Activated T-cell treated with anti-CD3 and anti-CD28 coated beads for 1 hour (primary cell): ENCODE data around the gene LCNL1.

ENCODE experiments used
- DNase-seq: peaks from one replicate; pipeline ENCODE4 v3.0.0-alpha.2; 2020; ENCODE audit warnings: low read depth

The LCNL1 gene

GRCh38 chr9:136947028-136947891 lies 35.5 kb upstream of the LCNL1 start:
- DNase-seq = no peak

GRCh38 chr9:136947955-136948510 lies 34.8 kb upstream of the LCNL1 start:
- DNase-seq = no peak

- DNase-seq = no peak
These were observed 33.5 kb upstream of the LCNL1 start for GRCh38 chr9:136949239-136949816.

- peak; percentile 95 for DNase-seq
These were observed 32.8 kb upstream of the LCNL1 start for GRCh38 chr9:136949817-136950655.

GRCh38 chr9:136950656-136951276 lies 32.0 kb upstream of the LCNL1 start:
- DNase-seq = no peak

GRCh38 chr9:136951541-136952320 lies 31.1 kb upstream of the LCNL1 start, which contains the start of gene LCN12:
Gene LCN12 (plus strand): TSS chr9:136952273. CDS start chr9:136952328, 55 bp downstream.
- no peak for DNase-seq

- no peak for DNase-seq
These were observed 30.4 kb upstream of the LCNL1 start for GRCh38 chr9:136952321-136952850.

GRCh38 chr9:136952876-136953770 lies 29.7 kb upstream of the LCNL1 start:
- no peak for DNase-seq

GRCh38 chr9:136953771-136954269 lies 29.0 kb upstream of the LCNL1 start:
- DNase-seq = no peak

- no peak for DNase-seq
These were observed 28.3 kb upstream of the LCNL1 start for GRCh38 chr9:136954270-136955083.

- DNase-seq = no peak
These were observed 27.4 kb upstream of the LCNL1 start for GRCh38 chr9:136955202-136955942.

GRCh38 chr9:136955943-136956335 lies 26.9 kb upstream of the LCNL1 start:
- DNase-seq = no peak

GRCh38 chr9:136956604-136957003 lies 26.2 kb upstream of the LCNL1 start:
- DNase-seq = no peak

GRCh38 chr9:136957461-136957860 lies 25.3 kb upstream of the LCNL1 start:
- no peak for DNase-seq

GRCh38 chr9:136957901-136958300 lies 24.9 kb upstream of the LCNL1 start:
- DNase-seq = no peak

GRCh38 chr9:136958473-136958872 lies 24.3 kb upstream of the LCNL1 start:
- no peak for DNase-seq

- DNase-seq = no peak
These were observed 23.6 kb upstream of the LCNL1 start for GRCh38 chr9:136958898-136959850.
